PC-3 (cell line): ENCODE measurements around the gene CARD10.

Source experiments
- CTCF ChIP-seq: fragments of 300-600 bp; sonication (generic); conservative IDR thresholded peaks from 2 replicates; pipeline ENCODE4 v1.5.1; 2017; ENCODE audit warnings: antibody characterized with exemption, low read depth, mild to moderate bottlenecking, low read length
- EZH2phosphoT487 ChIP-seq: fragments of 300-600 bp; sonication (generic); IDR thresholded peaks from 2 replicates; pipeline ENCODE4 v1.6.1; 2018; ENCODE audit warnings: mild to moderate bottlenecking, antibody characterized with exemption, low read length, borderline replicate concordance

- TF ChIP-seq CTCF: no peak
- TF ChIP-seq EZH2phosphoT487: no peak
These were observed 26.7 kb upstream of the CARD10 start for GRCh38 chr22:37545703-37546436.
